GM12801 (cell line): ENCODE results near the gene CNPY1.

ENCODE experiments used
- TF ChIP-seq, protein P1 (sequence below): IDR thresholded peaks from one replicate; pipeline ENCODE4 v1.5.1; 2011; ENCODE audit warnings: control low read depth; ENCODE audit not compliant: insufficient read length; ENCODE audit errors: extremely low read depth

Gene CNPY1

DNA sequence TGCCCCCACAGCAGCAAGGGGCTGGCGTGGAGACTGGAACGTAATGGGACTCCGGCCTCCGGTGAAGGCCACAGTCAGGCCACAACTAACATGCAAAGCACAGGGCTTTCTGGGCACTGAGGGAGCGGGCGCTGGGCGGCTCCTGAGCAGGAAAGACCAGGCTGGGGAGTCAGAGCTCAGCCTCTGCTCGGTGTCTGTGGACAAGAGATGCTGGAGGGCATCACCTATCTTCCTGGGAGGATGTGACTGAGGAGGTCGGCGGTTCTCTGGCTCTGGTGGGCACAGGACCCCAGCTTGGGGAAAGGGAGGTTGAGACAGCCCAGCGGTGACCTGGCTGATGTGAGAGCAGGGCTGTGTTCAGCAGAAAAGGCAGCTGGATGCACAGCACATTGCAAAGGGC is 11.7 kb downstream of the CNPY1 start:
- TF ChIP-seq, protein P1, sequence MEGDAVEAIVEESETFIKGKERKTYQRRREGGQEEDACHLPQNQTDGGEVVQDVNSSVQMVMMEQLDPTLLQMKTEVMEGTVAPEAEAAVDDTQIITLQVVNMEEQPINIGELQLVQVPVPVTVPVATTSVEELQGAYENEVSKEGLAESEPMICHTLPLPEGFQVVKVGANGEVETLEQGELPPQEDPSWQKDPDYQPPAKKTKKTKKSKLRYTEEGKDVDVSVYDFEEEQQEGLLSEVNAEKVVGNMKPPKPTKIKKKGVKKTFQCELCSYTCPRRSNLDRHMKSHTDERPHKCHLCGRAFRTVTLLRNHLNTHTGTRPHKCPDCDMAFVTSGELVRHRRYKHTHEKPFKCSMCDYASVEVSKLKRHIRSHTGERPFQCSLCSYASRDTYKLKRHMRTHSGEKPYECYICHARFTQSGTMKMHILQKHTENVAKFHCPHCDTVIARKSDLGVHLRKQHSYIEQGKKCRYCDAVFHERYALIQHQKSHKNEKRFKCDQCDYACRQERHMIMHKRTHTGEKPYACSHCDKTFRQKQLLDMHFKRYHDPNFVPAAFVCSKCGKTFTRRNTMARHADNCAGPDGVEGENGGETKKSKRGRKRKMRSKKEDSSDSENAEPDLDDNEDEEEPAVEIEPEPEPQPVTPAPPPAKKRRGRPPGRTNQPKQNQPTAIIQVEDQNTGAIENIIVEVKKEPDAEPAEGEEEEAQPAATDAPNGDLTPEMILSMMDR: no peak

DNA sequence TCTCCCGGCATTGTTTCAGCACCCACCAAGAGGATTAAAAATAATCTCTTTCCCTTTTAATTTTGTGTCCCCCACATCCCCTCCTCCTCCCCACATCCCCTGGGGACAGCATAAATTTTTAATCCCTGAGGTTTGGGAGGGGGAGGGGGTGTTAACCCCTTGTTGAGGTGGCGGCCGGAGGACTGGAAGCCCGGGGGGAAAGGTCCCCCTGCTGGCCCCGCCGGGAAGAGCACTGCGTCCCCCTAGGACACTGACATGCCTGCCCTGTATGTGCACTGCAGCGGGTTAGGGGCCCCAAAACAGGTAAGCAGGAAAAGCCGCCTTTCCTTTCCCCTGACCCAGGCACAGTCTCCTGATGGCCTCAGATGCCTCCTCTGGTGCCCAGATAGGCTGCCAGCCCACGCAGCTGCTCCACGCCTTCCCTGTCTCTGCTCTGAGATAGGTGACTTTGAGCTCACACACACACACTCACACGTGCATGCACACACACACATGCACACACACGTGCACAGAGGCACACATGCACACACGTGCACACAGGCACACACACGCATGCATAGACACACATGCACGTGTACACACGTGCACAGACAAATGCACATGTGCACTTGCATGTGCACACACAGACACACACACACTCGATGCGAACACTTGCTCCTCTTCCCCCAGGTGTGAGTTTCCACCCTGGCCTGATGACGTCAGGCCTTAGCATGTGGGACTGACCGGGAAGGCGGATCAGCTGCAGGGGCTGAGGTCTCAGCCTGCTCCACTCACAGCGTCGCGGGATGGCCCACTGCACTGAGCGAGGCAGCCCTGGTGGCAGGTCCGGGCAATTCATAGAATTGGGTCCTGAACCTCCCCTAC is 12.3 kb downstream of the CNPY1 start:
- TF ChIP-seq, protein P1: no peak

DNA sequence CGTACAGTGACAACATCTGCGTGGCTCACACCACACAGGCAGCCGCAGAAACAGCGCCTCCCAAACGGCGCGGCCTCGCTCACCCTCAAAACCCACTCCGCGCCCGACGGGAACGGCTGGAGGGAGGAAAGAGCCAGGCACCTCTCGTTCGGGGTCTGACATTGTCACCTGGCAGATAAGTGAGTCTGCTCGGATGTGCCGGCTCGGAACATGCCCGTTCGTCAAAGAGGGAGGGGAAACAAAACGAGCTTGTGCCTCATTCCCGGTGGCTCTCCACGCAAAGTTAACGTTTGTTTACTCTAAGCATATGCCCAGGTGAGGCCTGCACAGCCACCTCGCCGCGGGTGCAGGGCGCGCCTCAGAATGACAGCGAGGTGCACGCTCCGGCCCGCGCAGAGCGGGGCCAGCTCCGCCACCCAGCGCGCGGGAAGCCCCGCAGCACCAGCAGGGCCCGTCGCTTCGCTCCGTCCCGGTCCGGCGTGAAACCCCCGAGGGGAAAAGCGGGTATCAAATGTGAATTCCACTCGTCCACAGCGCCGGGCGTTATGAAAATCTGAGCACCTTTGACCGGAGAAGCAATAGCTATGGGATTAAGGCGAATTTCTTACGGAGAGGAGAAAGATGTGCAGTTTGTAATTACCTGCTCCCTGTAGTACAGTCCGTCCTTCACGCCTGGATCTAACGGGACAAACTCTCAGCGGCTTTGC is 13.1 kb downstream of the CNPY1 start:
- TF ChIP-seq, protein P1: no peak

DNA sequence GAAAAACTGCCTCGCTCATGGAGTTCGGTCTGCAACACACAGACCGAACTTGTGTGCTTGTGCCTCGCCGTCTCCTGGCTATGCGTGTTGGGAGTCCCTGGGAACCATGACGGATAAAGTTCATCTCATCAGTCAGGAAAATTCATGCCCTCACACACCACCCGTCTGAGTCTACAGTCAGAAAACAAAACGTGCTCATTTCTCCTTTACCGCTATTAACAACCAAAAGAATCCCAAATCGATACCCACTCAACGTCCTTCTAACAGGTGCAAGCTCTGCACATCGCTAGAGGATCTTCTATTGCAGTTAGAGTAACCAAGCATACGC is 13.6 kb downstream of the CNPY1 start:
- TF ChIP-seq, protein P1: no peak

DNA sequence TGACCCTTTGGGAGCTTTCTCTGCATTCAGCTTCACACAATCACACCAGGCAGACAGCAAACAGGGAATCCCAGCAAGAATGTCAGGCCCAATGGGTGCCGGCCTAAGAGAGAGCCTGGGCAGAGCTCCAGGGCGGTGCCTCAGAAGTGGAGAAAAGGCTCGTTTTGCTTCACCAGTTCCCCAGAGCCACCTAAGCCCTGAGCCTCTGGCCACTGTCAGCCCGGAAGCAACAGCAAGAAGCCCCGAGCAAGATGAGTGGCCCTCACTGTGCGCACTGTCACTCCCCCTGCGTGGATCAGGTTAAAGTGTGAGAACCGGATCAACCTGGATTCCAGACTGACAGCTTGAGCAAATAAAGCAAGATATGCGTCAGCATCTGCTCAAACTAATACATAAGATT is 14.7 kb downstream of the CNPY1 start:
- TF ChIP-seq, protein P1: no peak

DNA sequence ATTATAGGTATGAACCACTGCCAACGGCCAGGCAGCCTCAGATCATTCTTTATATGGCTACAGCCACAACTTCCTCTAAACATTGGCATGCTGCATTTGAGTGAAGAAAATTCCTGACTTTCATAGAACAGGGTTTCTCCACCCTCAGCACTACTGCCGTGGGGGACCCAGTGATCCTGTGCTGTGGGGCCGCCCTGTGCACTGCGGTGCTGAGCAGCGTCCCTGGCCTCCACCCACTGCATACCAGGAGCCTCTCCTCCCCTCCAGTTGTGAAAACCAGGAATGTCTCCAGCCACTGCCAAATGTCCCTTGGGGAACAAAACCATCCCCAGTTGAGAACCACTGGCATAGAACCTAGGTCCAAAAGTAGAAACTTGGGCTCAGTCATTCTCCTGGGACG is 15.8 kb downstream of the CNPY1 start:
- TF ChIP-seq, protein P1: no peak

DNA sequence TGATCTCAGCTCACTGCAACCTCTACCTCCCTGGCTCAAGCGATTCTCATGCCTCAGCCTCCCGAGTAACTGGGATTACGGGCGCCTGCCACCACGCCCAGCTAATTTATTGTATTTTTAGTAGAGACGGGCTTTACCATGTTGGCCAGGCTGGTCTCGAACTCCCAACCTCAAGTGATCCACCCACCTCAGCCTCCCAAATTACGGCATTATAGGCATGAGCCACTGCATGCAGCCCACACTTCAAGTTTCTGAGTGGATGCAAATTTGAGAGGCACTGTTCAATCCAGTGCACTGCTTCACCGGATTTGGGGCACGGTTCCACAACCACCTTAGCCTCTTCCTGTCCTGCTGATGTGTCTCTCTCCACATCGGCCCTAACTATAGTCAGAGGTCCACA is 16.5 kb downstream of the CNPY1 start:
- TF ChIP-seq, protein P1: no peak
